ENCODE results near the gene FHAD1. TPM values are rescaled to one million over a fixed set of nuclear protein-coding genes. Genes with fewer than 3 reads are reported as not detected.

Gene FHAD1
- total and polyA plus RNA-seq, 2 of the 13 experiments (the other 11 are each of a cell fraction or from before 2014, with no cell fraction given): not detected

DNA sequence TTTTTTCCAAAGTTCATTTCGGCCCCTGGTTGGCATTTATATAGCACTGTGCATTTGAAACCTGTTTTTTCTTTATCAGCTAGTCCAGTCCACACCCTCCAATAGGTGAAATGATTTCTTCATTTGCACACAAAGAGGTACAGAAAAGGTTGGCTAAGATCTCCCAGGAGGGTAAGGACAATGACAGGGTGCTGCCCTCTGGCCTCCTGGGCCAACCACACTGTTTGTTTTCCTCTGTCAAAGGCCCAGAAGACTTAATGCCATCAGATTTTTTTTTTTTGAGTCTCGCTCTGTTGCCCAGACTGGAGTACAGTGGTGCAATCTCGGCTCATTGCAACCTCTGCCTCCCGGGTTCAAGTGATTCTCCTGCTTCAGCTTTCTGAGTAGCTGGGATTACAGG is 92.5 kb downstream of the FHAD1 start (continued):
- TF ChIP-seq, protein P1, sequence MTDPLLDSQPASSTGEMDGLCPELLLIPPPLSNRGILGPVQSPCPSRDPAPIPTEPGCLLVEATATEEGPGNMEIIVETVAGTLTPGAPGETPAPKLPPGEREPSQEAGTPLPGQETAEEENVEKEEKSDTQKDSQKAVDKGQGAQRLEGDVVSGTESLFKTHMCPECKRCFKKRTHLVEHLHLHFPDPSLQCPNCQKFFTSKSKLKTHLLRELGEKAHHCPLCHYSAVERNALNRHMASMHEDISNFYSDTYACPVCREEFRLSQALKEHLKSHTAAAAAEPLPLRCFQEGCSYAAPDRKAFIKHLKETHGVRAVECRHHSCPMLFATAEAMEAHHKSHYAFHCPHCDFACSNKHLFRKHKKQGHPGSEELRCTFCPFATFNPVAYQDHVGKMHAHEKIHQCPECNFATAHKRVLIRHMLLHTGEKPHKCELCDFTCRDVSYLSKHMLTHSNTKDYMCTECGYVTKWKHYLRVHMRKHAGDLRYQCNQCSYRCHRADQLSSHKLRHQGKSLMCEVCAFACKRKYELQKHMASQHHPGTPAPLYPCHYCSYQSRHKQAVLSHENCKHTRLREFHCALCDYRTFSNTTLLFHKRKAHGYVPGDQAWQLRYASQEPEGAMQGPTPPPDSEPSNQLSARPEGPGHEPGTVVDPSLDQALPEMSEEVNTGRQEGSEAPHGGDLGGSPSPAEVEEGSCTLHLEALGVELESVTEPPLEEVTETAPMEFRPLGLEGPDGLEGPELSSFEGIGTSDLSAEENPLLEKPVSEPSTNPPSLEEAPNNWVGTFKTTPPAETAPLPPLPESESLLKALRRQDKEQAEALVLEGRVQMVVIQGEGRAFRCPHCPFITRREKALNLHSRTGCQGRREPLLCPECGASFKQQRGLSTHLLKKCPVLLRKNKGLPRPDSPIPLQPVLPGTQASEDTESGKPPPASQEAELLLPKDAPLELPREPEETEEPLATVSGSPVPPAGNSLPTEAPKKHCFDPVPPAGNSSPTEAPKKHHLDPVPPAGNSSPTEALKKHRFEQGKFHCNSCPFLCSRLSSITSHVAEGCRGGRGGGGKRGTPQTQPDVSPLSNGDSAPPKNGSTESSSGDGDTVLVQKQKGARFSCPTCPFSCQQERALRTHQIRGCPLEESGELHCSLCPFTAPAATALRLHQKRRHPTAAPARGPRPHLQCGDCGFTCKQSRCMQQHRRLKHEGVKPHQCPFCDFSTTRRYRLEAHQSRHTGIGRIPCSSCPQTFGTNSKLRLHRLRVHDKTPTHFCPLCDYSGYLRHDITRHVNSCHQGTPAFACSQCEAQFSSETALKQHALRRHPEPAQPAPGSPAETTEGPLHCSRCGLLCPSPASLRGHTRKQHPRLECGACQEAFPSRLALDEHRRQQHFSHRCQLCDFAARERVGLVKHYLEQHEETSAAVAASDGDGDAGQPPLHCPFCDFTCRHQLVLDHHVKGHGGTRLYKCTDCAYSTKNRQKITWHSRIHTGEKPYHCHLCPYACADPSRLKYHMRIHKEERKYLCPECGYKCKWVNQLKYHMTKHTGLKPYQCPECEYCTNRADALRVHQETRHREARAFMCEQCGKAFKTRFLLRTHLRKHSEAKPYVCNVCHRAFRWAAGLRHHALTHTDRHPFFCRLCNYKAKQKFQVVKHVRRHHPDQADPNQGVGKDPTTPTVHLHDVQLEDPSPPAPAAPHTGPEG (CRISPR knock-in tag; IDR thresholded peaks at IDR 0.05): no peak
- TF ChIP-seq NR1H2 (CRISPR knock-in tag; IDR thresholded peaks at IDR 0.05; ENCODE audit: borderline replicate concordance, low read depth) (no peak), TEAD3 (CRISPR knock-in tag; optimal IDR thresholded peaks at IDR 0.05; ENCODE audit: borderline replicate concordance) (no peak), SRF (IDR thresholded peaks at IDR 0.05; ENCODE audit: low read depth, low read length) (no peak), ZNF839 (CRISPR knock-in tag; IDR thresholded peaks at IDR 0.05; ENCODE audit: borderline replicate concordance) (no peak), NRL (CRISPR knock-in tag; IDR thresholded peaks at IDR 0.05; ENCODE audit: borderline replicate concordance) (no peak), CBFB (CRISPR knock-in tag; IDR thresholded peaks at IDR 0.05) (no peak), PHF8 (CRISPR knock-in tag; IDR thresholded peaks at IDR 0.05) (no peak)
- TF ChIP-seq, protein P2, sequence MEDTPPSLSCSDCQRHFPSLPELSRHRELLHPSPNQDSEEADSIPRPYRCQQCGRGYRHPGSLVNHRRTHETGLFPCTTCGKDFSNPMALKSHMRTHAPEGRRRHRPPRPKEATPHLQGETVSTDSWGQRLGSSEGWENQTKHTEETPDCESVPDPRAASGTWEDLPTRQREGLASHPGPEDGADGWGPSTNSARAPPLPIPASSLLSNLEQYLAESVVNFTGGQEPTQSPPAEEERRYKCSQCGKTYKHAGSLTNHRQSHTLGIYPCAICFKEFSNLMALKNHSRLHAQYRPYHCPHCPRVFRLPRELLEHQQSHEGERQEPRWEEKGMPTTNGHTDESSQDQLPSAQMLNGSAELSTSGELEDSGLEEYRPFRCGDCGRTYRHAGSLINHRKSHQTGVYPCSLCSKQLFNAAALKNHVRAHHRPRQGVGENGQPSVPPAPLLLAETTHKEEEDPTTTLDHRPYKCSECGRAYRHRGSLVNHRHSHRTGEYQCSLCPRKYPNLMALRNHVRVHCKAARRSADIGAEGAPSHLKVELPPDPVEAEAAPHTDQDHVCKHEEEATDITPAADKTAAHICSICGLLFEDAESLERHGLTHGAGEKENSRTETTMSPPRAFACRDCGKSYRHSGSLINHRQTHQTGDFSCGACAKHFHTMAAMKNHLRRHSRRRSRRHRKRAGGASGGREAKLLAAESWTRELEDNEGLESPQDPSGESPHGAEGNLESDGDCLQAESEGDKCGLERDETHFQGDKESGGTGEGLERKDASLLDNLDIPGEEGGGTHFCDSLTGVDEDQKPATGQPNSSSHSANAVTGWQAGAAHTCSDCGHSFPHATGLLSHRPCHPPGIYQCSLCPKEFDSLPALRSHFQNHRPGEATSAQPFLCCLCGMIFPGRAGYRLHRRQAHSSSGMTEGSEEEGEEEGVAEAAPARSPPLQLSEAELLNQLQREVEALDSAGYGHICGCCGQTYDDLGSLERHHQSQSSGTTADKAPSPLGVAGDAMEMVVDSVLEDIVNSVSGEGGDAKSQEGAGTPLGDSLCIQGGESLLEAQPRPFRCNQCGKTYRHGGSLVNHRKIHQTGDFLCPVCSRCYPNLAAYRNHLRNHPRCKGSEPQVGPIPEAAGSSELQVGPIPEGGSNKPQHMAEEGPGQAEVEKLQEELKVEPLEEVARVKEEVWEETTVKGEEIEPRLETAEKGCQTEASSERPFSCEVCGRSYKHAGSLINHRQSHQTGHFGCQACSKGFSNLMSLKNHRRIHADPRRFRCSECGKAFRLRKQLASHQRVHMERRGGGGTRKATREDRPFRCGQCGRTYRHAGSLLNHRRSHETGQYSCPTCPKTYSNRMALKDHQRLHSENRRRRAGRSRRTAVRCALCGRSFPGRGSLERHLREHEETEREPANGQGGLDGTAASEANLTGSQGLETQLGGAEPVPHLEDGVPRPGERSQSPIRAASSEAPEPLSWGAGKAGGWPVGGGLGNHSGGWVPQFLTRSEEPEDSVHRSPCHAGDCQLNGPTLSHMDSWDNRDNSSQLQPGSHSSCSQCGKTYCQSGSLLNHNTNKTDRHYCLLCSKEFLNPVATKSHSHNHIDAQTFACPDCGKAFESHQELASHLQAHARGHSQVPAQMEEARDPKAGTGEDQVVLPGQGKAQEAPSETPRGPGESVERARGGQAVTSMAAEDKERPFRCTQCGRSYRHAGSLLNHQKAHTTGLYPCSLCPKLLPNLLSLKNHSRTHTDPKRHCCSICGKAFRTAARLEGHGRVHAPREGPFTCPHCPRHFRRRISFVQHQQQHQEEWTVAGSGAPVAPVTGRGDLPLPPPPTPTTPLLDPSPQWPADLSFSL (CRISPR knock-in tag; IDR thresholded peaks at IDR 0.05): no peak
- TF ChIP-seq, protein P3, sequence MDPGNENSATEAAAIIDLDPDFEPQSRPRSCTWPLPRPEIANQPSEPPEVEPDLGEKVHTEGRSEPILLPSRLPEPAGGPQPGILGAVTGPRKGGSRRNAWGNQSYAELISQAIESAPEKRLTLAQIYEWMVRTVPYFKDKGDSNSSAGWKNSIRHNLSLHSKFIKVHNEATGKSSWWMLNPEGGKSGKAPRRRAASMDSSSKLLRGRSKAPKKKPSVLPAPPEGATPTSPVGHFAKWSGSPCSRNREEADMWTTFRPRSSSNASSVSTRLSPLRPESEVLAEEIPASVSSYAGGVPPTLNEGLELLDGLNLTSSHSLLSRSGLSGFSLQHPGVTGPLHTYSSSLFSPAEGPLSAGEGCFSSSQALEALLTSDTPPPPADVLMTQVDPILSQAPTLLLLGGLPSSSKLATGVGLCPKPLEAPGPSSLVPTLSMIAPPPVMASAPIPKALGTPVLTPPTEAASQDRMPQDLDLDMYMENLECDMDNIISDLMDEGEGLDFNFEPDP (CRISPR knock-in tag; conservative IDR thresholded peaks at IDR 0.05): no peak
- TF ChIP-seq, protein P4, sequence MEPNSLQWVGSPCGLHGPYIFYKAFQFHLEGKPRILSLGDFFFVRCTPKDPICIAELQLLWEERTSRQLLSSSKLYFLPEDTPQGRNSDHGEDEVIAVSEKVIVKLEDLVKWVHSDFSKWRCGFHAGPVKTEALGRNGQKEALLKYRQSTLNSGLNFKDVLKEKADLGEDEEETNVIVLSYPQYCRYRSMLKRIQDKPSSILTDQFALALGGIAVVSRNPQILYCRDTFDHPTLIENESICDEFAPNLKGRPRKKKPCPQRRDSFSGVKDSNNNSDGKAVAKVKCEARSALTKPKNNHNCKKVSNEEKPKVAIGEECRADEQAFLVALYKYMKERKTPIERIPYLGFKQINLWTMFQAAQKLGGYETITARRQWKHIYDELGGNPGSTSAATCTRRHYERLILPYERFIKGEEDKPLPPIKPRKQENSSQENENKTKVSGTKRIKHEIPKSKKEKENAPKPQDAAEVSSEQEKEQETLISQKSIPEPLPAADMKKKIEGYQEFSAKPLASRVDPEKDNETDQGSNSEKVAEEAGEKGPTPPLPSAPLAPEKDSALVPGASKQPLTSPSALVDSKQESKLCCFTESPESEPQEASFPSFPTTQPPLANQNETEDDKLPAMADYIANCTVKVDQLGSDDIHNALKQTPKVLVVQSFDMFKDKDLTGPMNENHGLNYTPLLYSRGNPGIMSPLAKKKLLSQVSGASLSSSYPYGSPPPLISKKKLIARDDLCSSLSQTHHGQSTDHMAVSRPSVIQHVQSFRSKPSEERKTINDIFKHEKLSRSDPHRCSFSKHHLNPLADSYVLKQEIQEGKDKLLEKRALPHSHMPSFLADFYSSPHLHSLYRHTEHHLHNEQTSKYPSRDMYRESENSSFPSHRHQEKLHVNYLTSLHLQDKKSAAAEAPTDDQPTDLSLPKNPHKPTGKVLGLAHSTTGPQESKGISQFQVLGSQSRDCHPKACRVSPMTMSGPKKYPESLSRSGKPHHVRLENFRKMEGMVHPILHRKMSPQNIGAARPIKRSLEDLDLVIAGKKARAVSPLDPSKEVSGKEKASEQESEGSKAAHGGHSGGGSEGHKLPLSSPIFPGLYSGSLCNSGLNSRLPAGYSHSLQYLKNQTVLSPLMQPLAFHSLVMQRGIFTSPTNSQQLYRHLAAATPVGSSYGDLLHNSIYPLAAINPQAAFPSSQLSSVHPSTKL (CRISPR knock-in tag; IDR thresholded peaks at IDR 0.05): peak; percentile 41; the same call in 1 of the 2 replicates

Measured in HepG2 (cell line).